PFSK-1 (cell line): ENCODE results near the gene XAGE1B.

Experiments
- POLR2AphosphoS5 ChIP-seq: IDR thresholded peaks from 2 replicates; pipeline ENCODE4 v1.6.1; 2012; ENCODE audit warnings: low read depth, mild to moderate bottlenecking, control low read depth, low read length, moderate library complexity
- REST ChIP-seq, 2 experiments: IDR thresholded peaks; 2 replicates each; pipeline versions ENCODE4 v1.6.1 to v1.8.0; 2011 to 2012; ENCODE audit warnings: low read depth in 2 of 2, low read length in 2 of 2, control low read depth in 1 of 2, inconsistent platforms in 1 of 2, mild to moderate bottlenecking in 1 of 2, moderate library complexity in 1 of 2; ENCODE audit not compliant: insufficient read depth in 1 of 2
- SIN3A ChIP-seq: IDR thresholded peaks from 2 replicates; pipeline ENCODE4 v1.6.1; 2012; ENCODE audit warnings: mild to moderate bottlenecking, low read length, moderate library complexity, borderline replicate concordance; ENCODE audit not compliant: insufficient read depth

GRCh38 chrX:52544147-52544840 is 27.4 kb upstream of the XAGE1B start:
- TF ChIP-seq REST (IDR thresholded peaks at IDR 0.05; ENCODE audit: insufficient read depth in 1 of 2, low read depth in 2 of 2, low read length in 2 of 2) (no peak), POLR2AphosphoS5 (no peak), SIN3A (no peak)
